HEK293 (cell line): ENCODE results near the gene PMP22.

Experiments used
- GLI2 ChIP-seq: fragments of 450-650 bp; formaldehyde crosslinking; IDR thresholded peaks from 2 replicates; pipeline ENCODE4; 2017; ENCODE audit warnings: missing biosample characterization, missing genetic modification characterization, low read depth, borderline replicate concordance
- IKZF3 ChIP-seq: fragments of 450-650 bp; IDR thresholded peaks from 2 replicates; pipeline ENCODE4 v1.5.0; 2018; ENCODE audit warnings: missing biosample characterization, mild to moderate bottlenecking, missing genetic modification characterization, moderate library complexity
- KLF1 ChIP-seq: fragments of 450-650 bp; formaldehyde crosslinking; IDR thresholded peaks from 2 replicates; pipeline ENCODE4 v1.5.1; 2016; ENCODE audit warnings: missing biosample characterization, missing genetic modification characterization
- KLF10 ChIP-seq: fragments of 450-650 bp; IDR thresholded peaks from 2 replicates; pipeline ENCODE4 v1.5.1; 2018; ENCODE audit warnings: missing biosample characterization, mild to moderate bottlenecking, missing genetic modification characterization
- KLF17 ChIP-seq: fragments of 450-650 bp; formaldehyde crosslinking; IDR thresholded peaks from 2 replicates; pipeline ENCODE4 v1.5.1; 2016; ENCODE audit warnings: missing biosample characterization, missing genetic modification characterization
- KLF7 ChIP-seq: fragments of 450-650 bp; formaldehyde crosslinking; IDR thresholded peaks from 2 replicates; pipeline ENCODE4 v1.5.1; 2016; ENCODE audit warnings: missing biosample characterization, missing genetic modification characterization, borderline replicate concordance
- PRDM2 ChIP-seq: fragments of 450-650 bp; formaldehyde crosslinking; IDR thresholded peaks from 2 replicates; pipeline ENCODE4 v1.5.1; 2016; ENCODE audit warnings: missing biosample characterization, missing genetic modification characterization, borderline replicate concordance
- SETDB1 ChIP-seq: IDR thresholded peaks from one replicate; pipeline ENCODE4 v1.6.1; 2017; ENCODE audit warnings: mild to moderate bottlenecking, low read length, moderate library complexity, mixed read lengths; ENCODE audit not compliant: insufficient read length
- TCF7L2 ChIP-seq: IDR thresholded peaks from 2 replicates; pipeline ENCODE4 v1.6.1; 2011; ENCODE audit warnings: low read depth, mild to moderate bottlenecking, inconsistent platforms, low read length, moderate library complexity, borderline replicate concordance
- ZBTB21 ChIP-seq: fragments of 450-650 bp; formaldehyde crosslinking; IDR thresholded peaks from 2 replicates; pipeline ENCODE4 v1.5.1; 2017; ENCODE audit warnings: missing biosample characterization, missing genetic modification characterization
- ZBTB48 ChIP-seq: fragments of 450-650 bp; formaldehyde crosslinking; IDR thresholded peaks from 2 replicates; pipeline ENCODE4 v1.5.1; 2016; ENCODE audit warnings: missing biosample characterization, missing genetic modification characterization
- ZFP41 ChIP-seq: fragments of 450-650 bp; formaldehyde crosslinking; IDR thresholded peaks from 2 replicates; pipeline ENCODE4 v1.5.1; 2016; ENCODE audit warnings: missing biosample characterization, missing genetic modification characterization, borderline replicate concordance
- ZNF174 ChIP-seq: fragments of 450-650 bp; formaldehyde crosslinking; IDR thresholded peaks from 2 replicates; pipeline ENCODE4 v1.5.0; 2017; ENCODE audit warnings: missing biosample characterization, mild to moderate bottlenecking, missing genetic modification characterization
- ZNF26 ChIP-seq: fragments of 450-650 bp; formaldehyde crosslinking; IDR thresholded peaks from 2 replicates; pipeline ENCODE4 v1.5.1; 2016; ENCODE audit warnings: missing biosample characterization, missing genetic modification characterization
- ZNF394 ChIP-seq: fragments of 450-650 bp; formaldehyde crosslinking; IDR thresholded peaks from 2 replicates; pipeline ENCODE4 v1.5.1; 2016; ENCODE audit warnings: missing biosample characterization, missing genetic modification characterization, mild to moderate bottlenecking, moderate library complexity, borderline replicate concordance
- ZNF433 ChIP-seq: fragments of 450-650 bp; formaldehyde crosslinking; IDR thresholded peaks from 2 replicates; pipeline ENCODE4 v1.5.1; 2016; ENCODE audit warnings: missing biosample characterization, missing genetic modification characterization, low read depth
- ZNF449 ChIP-seq: fragments of 450-650 bp; formaldehyde crosslinking; IDR thresholded peaks from 2 replicates; pipeline ENCODE4 v1.5.1; 2017; ENCODE audit warnings: missing biosample characterization, mild to moderate bottlenecking, missing genetic modification characterization, moderate library complexity
- ZNF521 ChIP-seq: fragments of 450-650 bp; formaldehyde crosslinking; IDR thresholded peaks from 2 replicates; pipeline ENCODE4 v1.5.1; 2017; ENCODE audit warnings: missing biosample characterization, mild to moderate bottlenecking, missing genetic modification characterization
- ZNF549 ChIP-seq: fragments of 450-650 bp; IDR thresholded peaks from 2 replicates; pipeline ENCODE4 v1.5.1; 2018; ENCODE audit warnings: missing biosample characterization, missing genetic modification characterization, mild to moderate bottlenecking, inconsistent platforms, moderate library complexity
- ZNF561 ChIP-seq: fragments of 450-650 bp; IDR thresholded peaks from 2 replicates; pipeline ENCODE4 v1.5.1; 2018; ENCODE audit warnings: missing biosample characterization, missing genetic modification characterization, borderline replicate concordance
- ZNF585B ChIP-seq: fragments of 450-650 bp; formaldehyde crosslinking; IDR thresholded peaks from 2 replicates; pipeline ENCODE4 v1.5.1; 2016; ENCODE audit warnings: missing biosample characterization, missing genetic modification characterization
- ZNF624 ChIP-seq: fragments of 450-650 bp; formaldehyde crosslinking; IDR thresholded peaks from 2 replicates; pipeline ENCODE4 v1.5.1; 2017; ENCODE audit warnings: missing biosample characterization, missing genetic modification characterization
- ZNF645 ChIP-seq: fragments of 450-650 bp; formaldehyde crosslinking; IDR thresholded peaks from 2 replicates; pipeline ENCODE4; 2016; ENCODE audit warnings: missing biosample characterization, missing genetic modification characterization
- ZNF704 ChIP-seq: fragments of 450-650 bp; formaldehyde crosslinking; IDR thresholded peaks from 2 replicates; pipeline ENCODE4 v1.5.1; 2016; ENCODE audit warnings: missing biosample characterization, missing genetic modification characterization
- ZNF830 ChIP-seq: fragments of 450-650 bp; IDR thresholded peaks from 2 replicates; pipeline ENCODE4 v1.5.0; 2018; ENCODE audit warnings: missing biosample characterization, missing genetic modification characterization, low read depth, mild to moderate bottlenecking, moderate library complexity

Gene PMP22

GRCh38 chr17:15260376-15261257, 4.5 kb downstream of the PMP22 start (continued):
- TF ChIP-seq ZNF549 (tag by site-specific recombination) = no peak
- TF ChIP-seq KLF1 (tag by site-specific recombination) = peak; percentile 85
- no peak for TF ChIP-seq KLF7 (tag by site-specific recombination)
- TF ChIP-seq ZNF174 (tag by site-specific recombination) = no peak
- no peak for TF ChIP-seq ZNF521 (tag by site-specific recombination)
- TF ChIP-seq ZBTB48 = peak; percentile 56; the same call in 1 of the 2 replicates
- TF ChIP-seq ZNF645 = no peak
- TF ChIP-seq ZNF26 (tag by site-specific recombination) = no peak
- TF ChIP-seq KLF17 (tag by site-specific recombination) = peak; percentile 52; the same call in 1 of the 2 replicates
- no peak for TF ChIP-seq ZNF585B (tag by site-specific recombination)
- no peak for TF ChIP-seq ZBTB21 (tag by site-specific recombination)
- TF ChIP-seq GLI2 (tag by site-specific recombination) = no peak
- no peak for TF ChIP-seq TCF7L2
- no peak for TF ChIP-seq ZNF704 (tag by site-specific recombination)
- no peak for TF ChIP-seq ZNF433 (tag by site-specific recombination)
- TF ChIP-seq ZNF561 = peak; percentile 89; the same call in 1 of the 2 replicates
- TF ChIP-seq ZFP41 (tag by site-specific recombination) = no peak
- no peak; the same call in 1 of the 2 replicates for TF ChIP-seq ZNF449
- no peak for TF ChIP-seq ZNF624 (tag by site-specific recombination)
- TF ChIP-seq SETDB1 = no peak
- TF ChIP-seq KLF10 = peak; percentile 44; the same call in 1 of the 2 replicates
- no peak for TF ChIP-seq IKZF3 (tag by site-specific recombination)
- TF ChIP-seq PRDM2 (tag by site-specific recombination) = no peak
- no peak for TF ChIP-seq ZNF830 (tag by site-specific recombination)
- no peak; the same call in 1 of the 2 replicates for TF ChIP-seq ZNF394 (tag by site-specific recombination)
